Stimulated activated CD8-positive, alpha-beta memory T cell treated with anti-CD3 and anti-CD28 coated beads, Interleukin-15, amount 100 ng/mL, for 1 hour (primary cell): ENCODE results near the gene EPHA8.

ENCODE experiments used
- DNase-seq: peaks from one replicate; pipeline ENCODE4 v3.0.0-alpha.2; 2020; ENCODE audit warnings: low read depth

EPHA8 gene

DNA sequence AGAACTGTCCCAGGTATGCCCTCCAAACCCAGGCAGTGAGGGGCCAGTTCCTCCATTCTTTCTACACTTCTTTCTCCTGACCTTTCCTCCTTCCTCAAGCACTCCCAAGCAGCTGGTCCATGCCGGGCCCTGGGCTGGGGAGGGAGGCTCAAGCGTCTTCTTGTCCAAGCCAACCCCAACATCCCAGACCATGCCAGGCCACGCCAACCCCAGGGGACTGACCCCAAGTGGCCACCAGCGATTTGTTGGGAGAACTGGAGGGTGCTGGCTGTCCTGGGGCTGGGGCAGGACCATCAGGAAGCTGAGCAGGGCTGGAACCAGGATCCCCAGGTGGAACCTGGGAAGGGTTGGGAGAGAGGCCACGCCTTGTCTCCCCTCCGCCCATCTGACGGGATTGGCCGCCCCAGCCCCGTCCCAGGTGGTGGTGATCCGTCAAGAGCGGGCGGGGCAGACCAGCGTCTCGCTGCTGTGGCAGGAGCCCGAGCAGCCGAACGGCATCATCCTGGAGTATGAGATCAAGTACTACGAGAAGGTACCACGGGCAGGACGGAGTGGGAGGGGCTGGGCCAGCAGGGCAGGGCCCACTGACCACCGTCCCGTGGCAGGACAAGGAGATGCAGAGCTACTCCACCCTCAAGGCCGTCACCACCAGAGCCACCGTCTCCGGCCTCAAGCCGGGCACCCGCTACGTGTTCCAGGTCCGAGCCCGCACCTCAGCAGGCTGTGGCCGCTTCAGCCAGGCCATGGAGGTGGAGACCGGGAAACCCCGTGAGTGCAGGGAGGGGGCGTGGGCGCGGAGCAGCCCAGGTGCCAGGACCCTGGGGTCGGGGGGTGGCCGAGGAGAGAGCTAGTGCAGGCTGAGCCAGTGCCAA, 29.9 kb downstream of the EPHA8 start:
- no peak for DNase-seq

- DNase-seq = no peak
Observed at GRCh38 chr1:22594396-22594795, 31.1 kb downstream of the EPHA8 start.

- no peak for DNase-seq
Observed at GRCh38 chr1:22595108-22595507, 31.8 kb downstream of the EPHA8 start.

DNA sequence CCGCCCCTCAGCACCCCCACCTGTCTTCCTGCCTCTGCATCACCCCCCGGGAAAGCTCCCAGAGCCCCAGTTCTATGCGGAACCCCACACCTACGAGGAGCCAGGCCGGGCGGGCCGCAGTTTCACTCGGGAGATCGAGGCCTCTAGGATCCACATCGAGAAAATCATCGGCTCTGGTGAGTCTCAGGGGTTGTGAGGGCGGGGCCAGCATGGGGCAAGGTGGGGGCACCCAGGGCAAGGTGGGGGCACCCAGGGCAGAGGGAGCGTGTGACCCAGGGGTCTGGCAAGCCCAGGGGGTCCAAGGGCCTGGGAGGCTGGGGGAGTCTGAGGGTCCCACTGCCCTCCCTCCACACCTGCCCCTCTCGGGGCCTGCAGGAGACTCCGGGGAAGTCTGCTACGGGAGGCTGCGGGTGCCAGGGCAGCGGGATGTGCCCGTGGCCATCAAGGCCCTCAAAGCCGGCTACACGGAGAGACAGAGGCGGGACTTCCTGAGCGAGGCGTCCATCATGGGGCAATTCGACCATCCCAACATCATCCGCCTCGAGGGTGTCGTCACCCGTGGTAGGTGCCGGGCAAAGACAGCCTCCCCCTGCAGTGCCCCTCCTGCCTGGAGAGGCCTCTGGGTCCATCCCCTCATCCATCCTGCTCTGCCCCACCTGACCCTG, 34.1 kb downstream of the EPHA8 start:
- DNase-seq = no peak

DNA sequence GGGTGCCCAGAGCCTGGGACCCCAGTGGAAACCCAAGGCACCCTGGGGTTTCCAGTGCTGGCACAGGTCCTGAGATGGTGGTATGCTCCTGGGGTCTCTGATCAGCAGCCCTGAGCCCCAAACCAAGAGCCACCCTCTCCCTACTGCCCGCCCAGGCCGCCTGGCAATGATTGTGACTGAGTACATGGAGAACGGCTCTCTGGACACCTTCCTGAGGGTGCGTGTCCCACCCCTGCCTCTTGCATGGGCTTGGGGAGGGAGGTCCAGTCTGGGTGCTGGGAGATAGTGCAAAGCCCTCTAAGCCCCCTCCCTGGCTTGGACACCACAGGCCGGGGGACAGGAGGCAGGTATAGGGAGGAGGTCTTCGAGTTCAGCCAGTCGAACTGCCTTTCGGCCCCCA, 34.7 kb downstream of the EPHA8 start:
- DNase-seq = no peak

DNA sequence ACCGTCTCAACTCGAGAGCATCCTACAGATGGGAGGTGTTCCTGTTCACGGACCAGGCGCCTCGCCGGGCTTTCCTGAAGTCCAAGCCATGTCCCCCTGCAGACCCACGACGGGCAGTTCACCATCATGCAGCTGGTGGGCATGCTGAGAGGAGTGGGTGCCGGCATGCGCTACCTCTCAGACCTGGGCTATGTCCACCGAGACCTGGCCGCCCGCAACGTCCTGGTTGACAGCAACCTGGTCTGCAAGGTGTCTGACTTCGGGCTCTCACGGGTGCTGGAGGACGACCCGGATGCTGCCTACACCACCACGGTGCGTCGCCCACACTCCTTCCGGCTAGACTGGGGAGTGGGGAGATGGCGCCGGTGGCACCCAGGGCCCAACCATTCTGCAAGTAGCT, 35.4 kb downstream of the EPHA8 start:
- DNase-seq = no peak

DNA sequence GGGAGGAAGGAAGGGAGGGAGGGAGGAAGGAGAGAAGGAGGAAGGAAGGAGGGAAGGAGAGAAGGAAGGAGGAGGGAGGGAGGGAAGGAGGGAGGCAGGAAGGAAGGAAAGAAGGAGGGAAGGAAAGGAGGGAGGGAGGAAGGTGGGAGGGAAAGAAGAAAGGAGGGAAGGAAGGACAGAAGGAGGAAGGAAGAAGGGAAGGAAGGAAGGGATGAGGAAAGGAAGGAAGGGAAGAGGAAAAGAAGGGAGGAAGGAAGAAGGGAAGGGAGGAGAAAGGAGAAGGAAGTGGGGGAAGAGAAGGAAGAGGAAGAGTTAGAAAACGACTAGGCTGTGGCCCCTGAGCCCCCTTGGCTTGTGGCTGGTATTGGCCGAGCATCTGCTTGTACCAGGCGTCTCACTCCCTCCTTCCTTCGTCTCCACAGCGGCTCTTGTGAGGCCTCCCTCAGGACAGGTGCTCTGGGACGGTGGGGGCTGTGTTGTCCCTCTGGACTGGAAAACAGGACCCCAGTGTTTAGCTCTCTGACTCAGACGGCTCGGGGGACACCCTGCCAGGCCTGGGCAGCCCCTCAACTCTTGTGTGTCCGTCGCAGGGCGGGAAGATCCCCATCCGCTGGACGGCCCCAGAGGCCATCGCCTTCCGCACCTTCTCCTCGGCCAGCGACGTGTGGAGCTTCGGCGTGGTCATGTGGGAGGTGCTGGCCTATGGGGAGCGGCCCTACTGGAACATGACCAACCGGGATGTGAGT, 37.0 kb downstream of the EPHA8 start:
- DNase-seq = no peak

- no peak for DNase-seq
Observed at GRCh38 chr1:22600817-22601605, 37.7 kb downstream of the EPHA8 start.

DNA sequence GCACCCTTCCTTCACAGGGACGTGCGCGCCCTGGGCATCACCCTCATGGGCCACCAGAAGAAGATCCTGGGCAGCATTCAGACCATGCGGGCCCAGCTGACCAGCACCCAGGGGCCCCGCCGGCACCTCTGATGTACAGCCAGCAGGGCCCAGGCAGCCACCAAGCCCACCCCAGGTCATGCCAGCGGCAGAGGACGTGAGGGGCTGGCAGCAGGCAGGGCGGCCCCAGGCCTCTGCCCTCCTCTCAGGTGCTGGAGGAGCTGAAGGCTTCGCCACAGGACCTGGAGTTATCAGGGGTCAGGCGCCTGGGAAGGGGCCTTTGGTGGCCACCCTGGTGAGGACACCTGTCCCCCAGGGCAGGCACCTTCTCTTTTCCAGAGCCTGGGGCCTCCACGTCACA, 38.3 kb downstream of the EPHA8 start:
- no peak for DNase-seq

- DNase-seq = no peak
Observed at GRCh38 chr1:22602060-22602740, 38.9 kb downstream of the EPHA8 start.

DNA sequence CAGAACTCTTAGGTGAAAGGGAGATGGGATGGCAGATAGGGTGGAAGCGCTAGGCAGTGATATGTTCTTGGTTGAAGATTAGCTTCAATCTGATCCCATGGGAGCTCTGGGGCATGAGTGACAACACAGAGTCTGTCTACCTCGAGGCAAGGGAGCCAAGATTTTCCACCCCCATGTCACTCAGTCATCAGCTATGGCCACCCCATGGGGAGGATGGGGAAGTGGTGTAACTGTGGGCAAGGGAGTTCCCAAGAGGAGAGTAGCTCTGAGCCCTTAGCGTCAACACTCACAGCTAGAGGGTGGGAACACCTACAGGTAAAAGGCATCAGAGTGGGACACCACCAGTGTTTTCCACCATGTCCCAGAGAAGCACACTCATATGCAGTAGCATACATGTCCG, 42.9 kb downstream of the EPHA8 start:
- no peak for DNase-seq

DNA sequence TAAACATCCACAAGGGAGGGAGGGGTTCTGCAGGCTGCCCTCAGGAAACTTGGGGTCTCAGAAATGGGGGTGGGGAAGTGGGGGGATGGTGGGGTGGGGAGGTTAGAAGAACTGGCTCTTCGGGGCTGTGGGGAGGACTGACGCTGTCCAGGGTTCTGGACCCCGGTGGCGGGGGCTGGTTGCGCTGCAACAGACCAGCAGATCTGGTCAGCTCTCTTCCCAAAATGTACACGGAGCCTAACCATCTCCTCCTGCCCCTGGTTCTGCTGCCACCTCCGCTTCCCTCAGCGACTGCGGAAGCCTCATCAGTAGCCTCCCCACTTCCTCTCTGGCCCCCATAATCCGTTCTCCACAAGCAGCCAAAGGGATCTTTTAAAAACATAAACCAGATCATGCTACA, 43.9 kb downstream of the EPHA8 start:
- no peak for DNase-seq

- no peak for DNase-seq
Observed at GRCh38 chr1:22608361-22608760, 45.1 kb downstream of the EPHA8 start.

- DNase-seq = no peak
Observed at GRCh38 chr1:22609291-22609690, 46.0 kb downstream of the EPHA8 start.

GRCh38 chr1:22611530-22611947, 48.2 kb downstream of the EPHA8 start:
- DNase-seq = no peak

DNA sequence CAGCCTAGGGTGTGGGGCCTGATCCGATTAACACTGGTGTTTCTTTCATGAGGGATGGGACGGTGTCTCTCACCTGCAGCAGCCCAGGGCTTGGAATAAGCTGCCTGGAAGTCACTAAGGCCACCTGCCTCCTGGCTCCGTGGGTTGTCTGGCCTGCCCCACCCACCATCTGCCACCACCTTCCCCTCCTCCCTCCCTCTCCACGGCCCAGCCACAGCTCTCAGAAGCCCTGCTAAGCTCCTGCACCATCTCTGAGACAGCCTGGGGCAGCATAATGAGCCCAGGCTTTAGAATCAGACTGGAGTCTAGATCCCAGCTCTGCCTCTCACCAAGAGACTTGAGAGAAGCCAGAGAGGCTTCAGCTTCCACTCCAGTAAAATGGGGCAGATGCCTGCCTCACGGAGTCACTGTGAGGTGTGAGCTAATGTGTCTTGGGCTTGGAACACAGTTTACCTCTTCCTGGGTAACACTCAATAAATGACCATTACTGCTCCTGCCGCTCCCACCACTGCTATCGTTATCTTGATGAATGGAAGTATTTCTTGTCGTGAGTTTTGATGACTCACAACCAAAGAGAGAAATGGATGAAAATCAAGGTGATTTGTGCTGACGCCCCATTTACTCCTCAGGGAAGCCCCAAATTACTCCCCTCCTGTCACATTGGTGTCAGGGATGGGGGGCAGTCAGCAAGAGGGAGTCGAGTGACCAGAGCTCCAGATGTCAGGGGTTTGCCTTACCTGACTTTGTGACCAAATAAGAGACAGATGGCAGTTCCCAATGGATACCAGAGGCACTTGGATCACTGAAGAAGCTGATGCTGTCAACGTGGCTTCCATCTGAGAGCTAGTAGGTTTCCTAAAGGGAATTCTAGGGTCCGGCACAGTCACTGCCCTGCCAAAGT, 49.6 kb downstream of the EPHA8 start:
- no peak for DNase-seq

- no peak for DNase-seq
Observed at GRCh38 chr1:22613572-22613918, 50.3 kb downstream of the EPHA8 start.

GRCh38 chr1:22613951-22614350, 50.7 kb downstream of the EPHA8 start:
- no peak for DNase-seq

DNA sequence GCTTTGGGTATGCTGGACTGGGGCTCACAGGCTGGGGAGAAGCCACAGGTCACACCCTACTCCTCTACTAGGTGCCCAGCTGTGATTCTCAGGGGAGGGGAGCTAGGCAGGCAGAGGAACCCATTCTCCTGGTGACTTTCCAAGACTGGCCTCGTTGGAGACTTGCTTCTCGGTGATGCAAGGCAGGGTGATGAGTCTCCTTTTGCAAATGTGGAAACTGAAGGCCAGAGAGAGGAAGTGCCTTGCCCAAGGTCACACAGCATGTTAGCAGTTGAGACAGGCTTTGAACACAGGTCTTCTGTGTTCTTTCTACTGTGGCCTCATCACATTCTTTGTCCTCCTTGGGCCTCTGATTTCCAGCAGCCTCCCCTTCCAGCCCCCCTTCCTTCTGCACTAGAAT, 52.6 kb downstream of the EPHA8 start:
- no peak for DNase-seq

GRCh38 chr1:22616571-22616970, 53.3 kb downstream of the EPHA8 start:
- no peak for DNase-seq

- no peak for DNase-seq
Observed at GRCh38 chr1:22618056-22618455, 54.8 kb downstream of the EPHA8 start.
